Neutrophil (primary cell): ENCODE measurements around the gene OR14J1.
"Not testable (repeated sequence)": the region's sequence is repeated elsewhere in the genome, so short reads cannot be mapped to it uniquely, and the experiment has no call there.

Source experiments
- H3K27ac ChIP-seq: fragments of 200-600 bp; sonication (generic); 2 replicates; pipeline ENCODE4 v1.5.1; 2016; ENCODE audit warnings: mild to moderate bottlenecking, moderate library complexity
- H3K27me3 ChIP-seq: fragments of 200-600 bp; sonication (generic); 2 replicates; pipeline ENCODE4 v1.6.0; 2016; ENCODE audit warnings: mild to moderate bottlenecking
- H3K36me3 ChIP-seq: fragments of 200-600 bp; sonication (generic); 2 replicates; pipeline ENCODE4 v1.5.1; 2017
- H3K4me1 ChIP-seq, 2 experiments: fragments of 200-600 bp in 1 of 2; sonication (generic) in 1 of 2; 1 replicate in 1 of 2; 2 replicates in 1 of 2; pipeline versions ENCODE4 v1.5.1 to v1.6.1; 2013 to 2016; ENCODE audit warnings: low read depth in 1 of 2, low read length in 1 of 2, mild to moderate bottlenecking in 1 of 2, moderate library complexity in 1 of 2; ENCODE audit not compliant: control insufficient read depth in 1 of 2, insufficient read depth in 1 of 2
- H3K4me3 ChIP-seq, 2 experiments: fragments of 200-600 bp in 1 of 2; sonication (generic) in 1 of 2; 1 replicate in 1 of 2; 2 replicates in 1 of 2; pipeline ENCODE4 v1.5.1; 2013 to 2016; ENCODE audit warnings: low read depth in 1 of 2, low read length in 1 of 2, mild to moderate bottlenecking in 1 of 2, moderate library complexity in 1 of 2
- H3K9me3 ChIP-seq: fragments of 200-600 bp; sonication (generic); 2 replicates; pipeline ENCODE4 v1.5.1; 2016
- CTCF ChIP-seq: fragments of 200-600 bp; sonication (generic); IDR thresholded peaks from 2 replicates; pipeline ENCODE4 v1.5.1; 2016; ENCODE audit warnings: antibody characterized with exemption

OR14J1 gene

GRCh38 chr6:29294499-29294914 lies 7.0 kb upstream of the OR14J1 start:
- H3K36me3 ChIP-seq, result no peaks in the 10 kb centered on the region
- H3K4me1 ChIP-seq, result no peaks in the 10 kb centered on the region
- no peak for TF ChIP-seq CTCF
- H3K9me3 ChIP-seq, result no peaks in the 10 kb centered on the region
- no peak overlapping the region for H3K27ac ChIP-seq
- no peaks in the 10 kb centered on the region for H3K27me3 ChIP-seq
- no peak overlapping the region for H3K4me3 ChIP-seq

GRCh38 chr6:29295181-29295585 lies 6.3 kb upstream of the OR14J1 start:
- Histone ChIP-seq H3K4me1 (no peaks in the 10 kb centered on the region), H3K9me3 (no peaks in the 10 kb centered on the region), H3K27ac (no peak overlapping the region), H3K27me3 (no peaks in the 10 kb centered on the region), H3K4me3 (no peak overlapping the region), H3K36me3 (no peaks in the 10 kb centered on the region)
- no peak for TF ChIP-seq CTCF

GRCh38 chr6:29295623-29296022 lies 5.9 kb upstream of the OR14J1 start:
- H3K4me1 ChIP-seq, result no peaks in the 10 kb centered on the region
- H3K27ac ChIP-seq, result no peak overlapping the region
- no peak overlapping the region for H3K4me3 ChIP-seq
- TF ChIP-seq CTCF, result no peak
- H3K36me3 ChIP-seq, result no peaks in the 10 kb centered on the region
- H3K27me3 ChIP-seq, result no peaks in the 10 kb centered on the region
- H3K9me3 ChIP-seq, result no peaks in the 10 kb centered on the region

GRCh38 chr6:29319931-29320330 lies 18.4 kb downstream of the OR14J1 start:
- Histone ChIP-seq H3K27me3 (no peaks in the 10 kb centered on the region), H3K4me1 (no peaks in the 10 kb centered on the region), H3K9me3 (no peaks in the 10 kb centered on the region), H3K27ac (no peak overlapping the region), H3K36me3 (no peaks in the 10 kb centered on the region), H3K4me3 (no peak overlapping the region)
- TF ChIP-seq CTCF, result no peak

GRCh38 chr6:29323332-29323731 lies 21.8 kb downstream of the OR14J1 start:
- H3K4me1 ChIP-seq, H3K36me3 ChIP-seq, H3K27me3 ChIP-seq, H3K9me3 ChIP-seq, H3K4me3 ChIP-seq, H3K27ac ChIP-seq: not testable (repeated sequence)

- H3K9me3 ChIP-seq, result no peaks in the 10 kb centered on the region
- H3K4me3 ChIP-seq, result no peak overlapping the region
- TF ChIP-seq CTCF, result no peak
- H3K27ac ChIP-seq, result no peak overlapping the region
- H3K36me3 ChIP-seq, result no peaks in the 10 kb centered on the region
- no peaks in the 10 kb centered on the region for H3K4me1 ChIP-seq
- no peaks in the 10 kb centered on the region for H3K27me3 ChIP-seq
These were observed 24.3 kb downstream of the OR14J1 start for GRCh38 chr6:29325777-29326176.
